Stimulated activated CD8-positive, alpha-beta memory T cell treated with anti-CD3 and anti-CD28 coated beads, Interleukin-4, amount 100 ng/mL, for 24 hours (primary cell): Measurements from ENCODE around the gene CSAD.

Experiments
- DNase-seq: peaks from one replicate; pipeline ENCODE4 v3.0.0-alpha.2; 2020; ENCODE audit warnings: low read depth

Gene CSAD

GRCh38 chr12:53198486-53199110 lies 17.9 kb upstream of the CSAD start:
- DNase-seq, result no peak

- no peak for DNase-seq
Measured at GRCh38 chr12:53197011-53197640, 16.4 kb upstream of the CSAD start.

GRCh38 chr12:53196486-53196885 lies 15.8 kb upstream of the CSAD start:
- no peak for DNase-seq

GRCh38 chr12:53195516-53196420 lies 15.0 kb upstream of the CSAD start:
- DNase-seq, result no peak

GRCh38 chr12:53194973-53195372 lies 14.2 kb upstream of the CSAD start:
- no peak for DNase-seq

GRCh38 chr12:53193985-53194716 lies 13.4 kb upstream of the CSAD start:
- no peak for DNase-seq

GRCh38 chr12:53193040-53193439 lies 12.3 kb upstream of the CSAD start:
- no peak for DNase-seq

- DNase-seq, result no peak
Measured at GRCh38 chr12:53192531-53193021, 11.9 kb upstream of the CSAD start.

GRCh38 chr12:53191885-53192530 lies 11.3 kb upstream of the CSAD start:
- DNase-seq, result no peak

- no peak for DNase-seq
Measured at GRCh38 chr12:53191096-53191884, 10.6 kb upstream of the CSAD start.

- DNase-seq, result no peak
Measured at GRCh38 chr12:53190108-53190729, 9.5 kb upstream of the CSAD start.

GRCh38 chr12:53187145-53187899 lies 6.6 kb upstream of the CSAD start:
- DNase-seq, result no peak

GRCh38 chr12:53186745-53187144 lies 6.0 kb upstream of the CSAD start:
- DNase-seq, result no peak

- no peak for DNase-seq
Measured at GRCh38 chr12:53185582-53186153, 4.9 kb upstream of the CSAD start.

- no peak for DNase-seq
Measured at GRCh38 chr12:53184828-53185227, 4.1 kb upstream of the CSAD start.

- no peak for DNase-seq
Measured at GRCh38 chr12:53182903-53183302, 2.2 kb upstream of the CSAD start.

GRCh38 chr12:53181935-53182334 lies 1.2 kb upstream of the CSAD start:
- DNase-seq, result no peak

- peak; percentile 64 for DNase-seq
Measured at GRCh38 chr12:53180931-53181645, 363 bp upstream of the CSAD start.
